Activated CD8-positive, alpha-beta T cell treated with anti-CD3 and anti-CD28 coated beads for 36 hours (primary cell): Measurements from ENCODE around the gene ZNF532. TPM values are rescaled to one million over a fixed set of nuclear protein-coding genes. Genes with fewer than 3 reads are reported as not detected.

Source experiments
- ATAC-seq: fragments of 200-7000 bp; cut with Tn5 transposase; one replicate; pipeline ENCODE4 v1.10.0; 2021; ENCODE audit warnings: mild to moderate bottlenecking, moderate library complexity
- CTCF ChIA-PET: fragments of 350-600 bp; sonication (Branson Sonifier 250); formaldehyde crosslinking; loops from one replicate; lab custom pipeline; 2021; ENCODE audit warnings: antibody characterized with exemption; lab: Charles Lee
- POLR2A ChIA-PET: fragments of 350-600 bp; sonication (Branson Sonifier 250); formaldehyde crosslinking; loops from one replicate; lab custom pipeline; 2021; ENCODE audit warnings: antibody characterized with exemption; lab: Charles Lee
- DNase-seq: peaks from one replicate; pipeline ENCODE4 v3.0.0-alpha.2; 2020
- H3K27ac Mint-ChIP-seq: one replicate; pipeline ENCODE4 v1.8.0; 2021; ENCODE audit warnings: mild to moderate bottlenecking, mixed read lengths
- H3K27me3 Mint-ChIP-seq: one replicate; pipeline ENCODE4 v1.8.0; 2021; ENCODE audit warnings: mixed read lengths
- H3K36me3 Mint-ChIP-seq: one replicate; pipeline ENCODE4 v1.8.0; 2021; ENCODE audit warnings: low read depth, mixed read lengths
- H3K4me1 Mint-ChIP-seq: one replicate; pipeline ENCODE4 v1.8.0; 2021; ENCODE audit warnings: low read depth, mixed read lengths
- H3K4me3 Mint-ChIP-seq: one replicate; pipeline ENCODE4 v1.8.0; 2021; ENCODE audit warnings: mild to moderate bottlenecking, moderate library complexity, mixed read lengths
- H3K9me3 Mint-ChIP-seq: one replicate; pipeline ENCODE4 v1.8.0; 2021; ENCODE audit warnings: mixed read lengths
- intact Hi-C: fragments of 100-400 bp; cut with micrococcal nuclease; formaldehyde crosslinking; loops from one replicate; pipeline ENCODE4 v1.10.0; 2022
- total RNA-seq, 2 experiments: library from RNA; stranded (reverse); gene quantifications; one replicate each; pipeline ENCODE4 v1.2.3, GENCODE V29; 2021
- TF ChIP-seq, protein P1 (sequence below): fragments of 200-600 bp; IDR thresholded peaks from one replicate; pipeline ENCODE4 v1.8.0; 2022; ENCODE audit warnings: antibody characterized with exemption, mild to moderate bottlenecking

The ZNF532 gene
- total RNA-seq, 2 experiments from 2014 or later = 1.3 to 1.8 TPM

DNA sequence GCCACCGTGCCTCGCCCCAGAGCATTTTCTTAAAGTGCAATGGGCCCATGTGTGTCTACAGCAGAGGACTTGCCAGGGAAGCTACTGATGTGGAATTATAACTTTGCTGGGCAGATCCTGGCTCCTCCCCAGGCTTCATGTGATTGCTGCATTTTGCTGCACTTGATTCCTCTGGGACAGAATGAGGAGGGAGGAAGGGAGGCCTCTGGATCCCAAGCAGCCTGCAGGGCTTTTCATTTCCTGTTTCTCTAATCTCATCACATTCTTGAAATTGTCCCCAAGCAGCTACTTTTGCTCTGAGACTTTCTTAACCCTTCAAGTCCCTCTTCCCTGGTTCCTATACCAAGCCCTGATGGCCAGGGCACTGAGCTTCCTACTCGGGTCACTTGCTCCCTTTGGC lies 140.6 kb downstream of the ZNF532 start:
- no peak for DNase-seq
- CTCF ChIA-PET = no interaction called here
- no peaks in the 10 kb centered on the region for H3K4me1 Mint-ChIP-seq

DNA sequence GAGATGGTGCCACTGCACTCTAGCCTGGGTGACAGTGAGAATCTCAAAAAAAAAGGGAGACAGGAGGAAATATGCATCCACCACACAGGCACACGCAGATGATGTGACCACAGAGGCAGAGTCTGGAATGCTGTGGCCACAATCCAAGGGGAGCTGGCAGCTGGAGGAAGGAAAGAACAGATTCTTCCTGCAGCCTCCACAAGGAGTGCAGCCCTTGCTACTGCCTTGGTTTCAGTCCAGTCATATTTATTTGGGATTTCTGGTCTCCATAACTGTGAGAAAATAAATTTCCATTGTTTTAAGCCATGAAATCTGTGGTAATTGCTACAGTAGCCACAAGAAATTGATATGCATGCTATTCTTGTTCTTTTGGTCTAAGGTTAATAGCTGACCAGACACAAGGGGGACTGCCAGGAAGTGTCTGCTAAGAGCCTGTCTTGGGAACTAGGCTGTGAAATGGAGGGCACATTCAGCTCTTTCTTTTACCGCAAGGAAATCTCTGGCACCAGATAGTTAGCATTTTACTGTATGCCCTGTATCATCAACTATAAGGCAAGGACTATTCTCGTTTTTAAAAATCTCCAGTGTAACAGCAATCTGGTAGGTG lies 141.9 kb downstream of the ZNF532 start:
- CTCF ChIA-PET = no interaction called here
- POLR2A ChIA-PET = no interaction called here
- H3K9me3 Mint-ChIP-seq = no peaks in the 10 kb centered on the region
- H3K27ac Mint-ChIP-seq = no peak overlapping the region
- intact Hi-C loops = no loop called here
- TF ChIP-seq, protein P1, sequence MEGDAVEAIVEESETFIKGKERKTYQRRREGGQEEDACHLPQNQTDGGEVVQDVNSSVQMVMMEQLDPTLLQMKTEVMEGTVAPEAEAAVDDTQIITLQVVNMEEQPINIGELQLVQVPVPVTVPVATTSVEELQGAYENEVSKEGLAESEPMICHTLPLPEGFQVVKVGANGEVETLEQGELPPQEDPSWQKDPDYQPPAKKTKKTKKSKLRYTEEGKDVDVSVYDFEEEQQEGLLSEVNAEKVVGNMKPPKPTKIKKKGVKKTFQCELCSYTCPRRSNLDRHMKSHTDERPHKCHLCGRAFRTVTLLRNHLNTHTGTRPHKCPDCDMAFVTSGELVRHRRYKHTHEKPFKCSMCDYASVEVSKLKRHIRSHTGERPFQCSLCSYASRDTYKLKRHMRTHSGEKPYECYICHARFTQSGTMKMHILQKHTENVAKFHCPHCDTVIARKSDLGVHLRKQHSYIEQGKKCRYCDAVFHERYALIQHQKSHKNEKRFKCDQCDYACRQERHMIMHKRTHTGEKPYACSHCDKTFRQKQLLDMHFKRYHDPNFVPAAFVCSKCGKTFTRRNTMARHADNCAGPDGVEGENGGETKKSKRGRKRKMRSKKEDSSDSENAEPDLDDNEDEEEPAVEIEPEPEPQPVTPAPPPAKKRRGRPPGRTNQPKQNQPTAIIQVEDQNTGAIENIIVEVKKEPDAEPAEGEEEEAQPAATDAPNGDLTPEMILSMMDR = no peak
- no peak overlapping the region for H3K4me3 Mint-ChIP-seq
- no peaks in the 10 kb centered on the region for H3K4me1 Mint-ChIP-seq
- DNase-seq (no peak), ATAC-seq (no peak)
- no peaks in the 10 kb centered on the region for H3K36me3 Mint-ChIP-seq
- H3K27me3 Mint-ChIP-seq = peaks cover 1% of the 10 kb centered on the region

More for the DNA sequence above, 140.6 kb downstream of the ZNF532 start:
- ATAC-seq = no peak
- no peaks in the 10 kb centered on the region for H3K36me3 Mint-ChIP-seq
- no peaks in the 10 kb centered on the region for H3K9me3 Mint-ChIP-seq
- no peak overlapping the region for H3K4me3 Mint-ChIP-seq
- H3K27me3 Mint-ChIP-seq = peaks cover 1% of the 10 kb centered on the region
- POLR2A ChIA-PET = no interaction called here
- no peak overlapping the region for H3K27ac Mint-ChIP-seq
- TF ChIP-seq, protein P1 = no peak
- intact Hi-C loops = no loop called here

DNA sequence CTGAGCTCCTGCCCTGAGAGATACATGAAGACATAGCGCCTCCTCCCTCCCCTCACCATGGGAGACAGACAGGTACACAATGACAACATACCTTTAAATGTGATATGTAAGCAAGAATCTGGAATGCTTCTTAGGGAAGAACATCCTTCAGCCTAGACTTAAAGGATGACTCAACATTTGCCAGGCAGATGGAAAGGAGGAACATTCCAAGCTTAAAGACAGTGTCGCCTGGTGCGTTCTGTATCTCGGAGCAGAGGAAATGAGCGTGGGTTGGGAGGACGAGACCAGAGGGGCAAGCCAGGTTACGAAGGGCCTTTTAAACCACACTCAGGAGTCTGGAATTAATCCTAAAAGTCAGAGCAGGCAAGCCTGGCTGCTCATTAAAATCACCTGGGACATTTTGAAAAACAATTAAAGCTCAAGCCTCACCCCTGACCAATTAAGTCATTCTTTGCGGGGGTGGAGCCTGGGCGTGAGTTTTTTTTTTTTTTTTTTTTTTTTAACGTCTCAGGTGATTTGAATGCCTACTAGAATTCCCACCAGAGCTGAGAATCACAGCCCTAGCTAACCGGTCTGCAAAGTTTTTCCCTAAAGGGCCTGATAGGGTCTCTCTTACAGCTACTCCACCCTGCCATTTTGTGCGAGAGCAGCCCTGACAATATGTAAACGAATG lies 143.8 kb downstream of the ZNF532 start:
- ChIA-PET POLR2A (no interaction called here), CTCF (no interaction called here)
- intact Hi-C loops = no loop called here
- no peaks in the 10 kb centered on the region for H3K4me1 Mint-ChIP-seq
- DNase-seq (no peak), ATAC-seq (no peak)
- no peak overlapping the region for H3K27ac Mint-ChIP-seq
- no peaks in the 10 kb centered on the region for H3K9me3 Mint-ChIP-seq
- H3K36me3 Mint-ChIP-seq = no peaks in the 10 kb centered on the region
- H3K4me3 Mint-ChIP-seq = no peak overlapping the region
- H3K27me3 Mint-ChIP-seq = peaks cover 10% of the 10 kb centered on the region
- TF ChIP-seq, protein P1 = no peak

DNA sequence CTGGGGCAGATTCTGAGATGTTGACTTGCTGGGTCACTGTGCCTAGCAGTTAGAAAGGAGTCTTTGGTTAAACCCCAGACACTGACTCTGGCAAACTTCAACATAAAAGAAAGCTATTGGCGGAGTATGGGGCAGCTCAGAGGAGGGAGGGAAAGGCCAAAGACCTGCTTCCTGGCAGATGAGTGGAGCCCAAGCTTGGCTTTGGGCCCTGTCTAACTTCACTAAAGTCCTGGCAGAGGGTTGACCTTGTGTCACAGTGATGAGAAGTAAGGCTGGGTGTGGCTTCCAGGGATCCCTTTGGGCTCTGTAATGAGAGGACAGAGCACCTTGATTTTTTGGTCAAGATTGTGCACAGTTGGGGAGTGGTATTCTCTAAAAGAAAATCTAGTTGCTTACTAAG lies 145.2 kb downstream of the ZNF532 start:
- no peak overlapping the region for H3K4me3 Mint-ChIP-seq
- no peaks in the 10 kb centered on the region for H3K9me3 Mint-ChIP-seq
- no peaks in the 10 kb centered on the region for H3K36me3 Mint-ChIP-seq
- H3K27me3 Mint-ChIP-seq = peaks cover 13% of the 10 kb centered on the region
- DNase-seq = no peak
- TF ChIP-seq, protein P1 = no peak
- H3K4me1 Mint-ChIP-seq = no peaks in the 10 kb centered on the region
- CTCF ChIA-PET = no interaction called here
- H3K27ac Mint-ChIP-seq = no peak overlapping the region
- intact Hi-C loops = no loop called here
- POLR2A ChIA-PET = no interaction called here
- ATAC-seq = no peak

DNA sequence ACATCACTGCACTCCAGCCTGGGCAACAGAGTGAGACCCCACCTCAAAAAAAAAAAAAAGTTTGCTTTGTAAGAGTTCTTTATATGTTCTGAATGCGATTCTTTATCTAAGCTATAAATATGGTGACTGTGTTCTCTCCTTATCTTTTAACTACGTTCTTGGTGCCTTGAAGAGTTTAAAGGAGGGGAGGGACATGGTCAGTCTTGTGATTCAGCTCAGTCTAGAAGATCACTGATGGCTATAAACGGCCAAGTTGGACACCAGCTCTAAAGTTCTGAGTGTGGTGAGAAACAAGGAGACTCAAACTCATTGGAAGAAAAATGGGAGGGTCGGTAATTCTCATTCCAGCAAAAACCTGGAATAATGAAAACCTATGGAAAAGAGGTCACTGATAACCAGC lies 146.6 kb downstream of the ZNF532 start:
- peaks cover 13% of the 10 kb centered on the region for H3K27me3 Mint-ChIP-seq
- H3K36me3 Mint-ChIP-seq = no peaks in the 10 kb centered on the region
- intact Hi-C loops = no loop called here
- TF ChIP-seq, protein P1 = no peak
- no peak for ATAC-seq
- DNase-seq = no peak
- CTCF ChIA-PET = no interaction called here
- H3K4me1 Mint-ChIP-seq = no peaks in the 10 kb centered on the region
- H3K27ac Mint-ChIP-seq = no peak overlapping the region
- no peaks in the 10 kb centered on the region for H3K9me3 Mint-ChIP-seq
- H3K4me3 Mint-ChIP-seq = no peak overlapping the region
- POLR2A ChIA-PET = no interaction called here
